Activated CD8-positive, alpha-beta memory T cell treated with anti-CD3 and anti-CD28 coated beads for 48 hours (primary cell): ENCODE data around the gene ALDH3A1.

Source experiments
- DNase-seq, 3 experiments: peaks; one replicate each; pipeline ENCODE4 v3.0.0-alpha.2; 2020; ENCODE audit warnings: low read depth in 2 of 3, low spot score in 2 of 3

The ALDH3A1 gene

DNA sequence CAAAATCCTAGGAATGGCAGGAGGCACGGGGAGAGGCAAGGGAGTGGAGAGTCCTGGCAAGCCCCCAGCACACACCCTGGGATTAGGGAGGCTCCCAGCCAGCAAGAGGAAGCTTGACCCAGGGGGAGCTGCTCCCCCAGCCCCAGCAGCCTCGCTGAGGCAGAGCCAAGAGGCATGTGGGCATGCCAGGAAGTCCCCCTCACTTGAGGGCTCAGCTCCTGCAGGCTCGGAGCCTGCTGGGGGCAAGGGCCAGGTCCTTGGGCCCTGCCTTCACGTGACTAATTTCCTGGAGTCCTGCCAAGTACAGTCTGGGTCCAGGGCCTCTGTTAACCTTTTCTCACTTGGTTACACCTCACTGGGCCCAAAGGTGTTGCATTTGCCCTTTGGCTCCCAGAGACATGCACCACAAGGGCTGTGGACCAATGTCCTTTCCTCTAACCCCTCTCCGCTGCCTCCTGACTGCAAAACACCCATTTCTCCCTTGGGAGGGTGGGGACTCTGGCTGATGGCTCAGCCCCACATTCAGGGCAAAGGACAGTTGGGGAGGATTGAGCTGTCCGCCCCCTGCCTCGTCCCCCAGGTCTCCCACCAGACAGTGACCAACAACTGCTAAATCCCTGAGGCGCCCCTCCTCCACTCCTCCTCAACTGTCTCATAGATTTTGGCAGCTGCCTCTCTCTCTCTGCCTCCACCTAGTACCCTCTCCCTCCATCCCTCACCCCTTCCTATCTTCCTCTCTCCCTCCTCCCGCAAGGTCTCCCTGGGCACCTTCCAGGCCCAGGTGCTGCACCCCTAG lies 27.3 kb downstream of the ALDH3A1 start:
- no peak for DNase-seq

GRCh38 chr17:19720210-19720475 lies 28.0 kb downstream of the ALDH3A1 start:
- DNase-seq: no peak

DNA sequence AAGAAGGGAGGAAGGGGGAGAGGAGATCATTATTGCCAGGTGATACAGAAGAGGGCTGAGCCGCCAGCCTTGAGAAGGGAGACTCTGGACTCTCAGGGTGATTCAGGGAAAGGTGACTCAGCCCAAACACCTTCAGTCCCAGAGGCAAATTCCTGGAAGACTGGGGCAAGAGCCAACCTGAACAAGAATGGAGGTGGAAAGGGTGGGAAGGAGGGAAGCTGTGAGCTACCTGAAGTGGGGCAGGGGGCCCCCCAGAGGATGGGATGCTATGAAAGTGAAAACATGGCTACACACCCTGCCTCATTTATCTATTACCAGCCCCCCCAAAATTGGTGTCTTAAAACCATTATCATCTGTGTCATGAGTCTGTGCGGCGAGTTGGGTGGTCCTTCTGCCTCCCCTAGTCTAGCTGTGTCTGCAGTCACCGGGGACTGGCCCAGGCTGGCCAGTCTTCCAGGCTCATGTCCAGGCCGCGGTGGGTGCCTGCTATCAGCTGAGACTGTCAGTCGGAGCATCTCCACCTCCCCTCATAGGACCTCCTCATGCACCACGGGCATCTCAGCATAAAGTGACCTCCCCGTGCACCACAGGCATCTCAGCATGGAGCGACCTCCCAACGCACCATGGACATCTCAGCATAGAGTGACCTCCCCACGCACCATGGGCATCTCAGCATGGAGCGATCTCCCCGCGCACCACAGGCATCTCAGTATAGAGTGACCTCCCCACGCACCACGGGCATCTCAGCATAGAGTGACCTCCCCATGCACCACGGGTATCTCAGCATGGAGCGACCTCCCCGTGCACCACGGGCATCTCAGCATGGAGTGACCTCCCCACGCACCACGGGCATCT lies 28.5 kb downstream of the ALDH3A1 start:
- DNase-seq: no peak

- DNase-seq: no peak
These were observed 29.3 kb downstream of the ALDH3A1 start for GRCh38 chr17:19718613-19719354.

- no peak for DNase-seq
These were observed 30.0 kb downstream of the ALDH3A1 start for GRCh38 chr17:19718041-19718612.

DNA sequence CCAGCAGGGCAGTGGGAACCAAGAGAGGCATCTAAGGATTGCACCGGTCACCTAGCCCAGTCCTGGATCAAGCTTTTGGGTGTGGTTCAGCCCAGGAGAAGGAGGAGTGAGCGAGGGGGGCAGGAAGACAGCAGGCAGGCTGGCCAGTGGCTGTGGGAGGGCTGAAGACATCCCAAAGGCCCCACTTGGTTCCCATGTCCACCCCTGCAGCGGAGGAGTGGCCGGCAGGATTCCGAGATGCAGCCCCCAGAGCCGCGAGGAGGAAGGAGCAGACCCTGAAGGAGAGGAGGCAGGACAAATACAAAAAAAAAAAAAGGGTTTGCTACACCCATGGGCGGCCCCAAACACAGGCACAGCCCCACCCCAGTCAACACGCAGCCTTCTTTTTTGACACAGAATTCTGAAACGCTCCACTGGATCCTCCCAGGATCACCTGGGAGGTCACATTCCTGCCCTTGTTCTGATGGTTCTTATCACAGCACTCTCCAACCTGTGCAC lies 30.6 kb downstream of the ALDH3A1 start:
- no peak for DNase-seq

DNA sequence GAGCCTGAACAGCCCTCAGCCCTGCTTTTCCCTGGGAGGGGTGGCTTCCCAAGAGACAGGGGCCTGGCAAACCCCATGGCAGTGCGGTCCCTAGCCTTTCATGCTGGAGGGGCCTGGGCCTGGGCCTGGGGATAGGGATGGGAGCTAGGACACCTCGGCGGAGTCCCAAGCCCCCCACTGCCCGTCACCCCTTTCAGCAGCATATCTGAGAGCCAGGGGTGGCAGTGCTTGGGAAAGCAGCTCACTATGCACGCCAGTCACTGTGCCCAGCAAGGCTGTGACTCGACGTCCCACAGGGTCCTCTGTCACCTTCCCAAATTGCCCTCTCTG lies 31.1 kb downstream of the ALDH3A1 start:
- DNase-seq: no peak

DNA sequence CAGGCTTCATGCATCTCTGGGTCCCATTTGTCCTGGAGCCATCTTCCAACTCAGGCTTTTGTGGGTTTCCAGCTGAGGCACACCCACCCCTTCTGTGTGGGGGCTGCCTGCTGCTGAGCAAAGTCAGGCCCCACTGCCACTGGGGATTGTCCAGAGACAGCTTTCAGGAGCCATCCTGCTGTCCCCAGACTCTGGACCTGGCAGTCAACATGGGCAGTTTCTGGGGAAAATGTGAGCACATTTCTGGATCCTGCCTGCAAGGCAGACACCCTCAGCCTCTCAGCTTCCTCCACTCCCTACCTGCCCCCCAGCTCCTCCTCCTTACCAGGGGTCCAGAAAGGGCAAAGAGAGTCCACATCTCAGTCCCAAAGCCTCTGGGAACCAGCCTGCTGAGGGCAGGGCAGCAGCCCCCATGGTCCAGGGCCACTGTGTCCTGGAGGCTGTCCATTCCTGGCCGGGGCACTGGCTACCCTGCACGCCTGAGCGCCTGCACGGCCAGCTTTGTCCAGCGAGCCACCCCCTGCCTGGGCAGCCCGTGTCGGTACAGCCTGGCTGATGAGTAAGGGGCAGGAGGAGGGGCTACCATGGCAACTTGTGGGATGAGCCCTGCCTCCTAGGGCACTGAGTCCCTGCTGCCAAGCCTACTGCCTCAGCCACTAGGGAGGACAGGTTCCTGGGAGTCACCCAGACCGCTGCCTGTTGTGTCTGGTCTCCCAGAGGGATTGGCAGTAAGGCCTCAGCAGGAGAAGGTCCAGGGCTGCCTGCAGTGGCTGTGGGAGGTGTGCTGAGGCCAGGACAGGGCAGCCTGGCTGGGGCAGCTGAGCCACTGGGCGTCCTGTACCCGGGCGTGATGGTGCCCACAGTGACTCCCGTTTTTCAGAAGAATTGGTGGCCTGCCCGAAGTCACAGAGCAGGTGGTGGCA lies 31.7 kb downstream of the ALDH3A1 start, which contains the start of gene SLC47A2:
Gene SLC47A2, minus strand, starts transcription at position 477 of the 923 bp plus-strand sequence. Its CDS starts 29 bp downstream, at position 448.
- DNase-seq: no peak

- no peak for DNase-seq
These were observed 33.3 kb downstream of the ALDH3A1 start for GRCh38 chr17:19714542-19715411.

DNA sequence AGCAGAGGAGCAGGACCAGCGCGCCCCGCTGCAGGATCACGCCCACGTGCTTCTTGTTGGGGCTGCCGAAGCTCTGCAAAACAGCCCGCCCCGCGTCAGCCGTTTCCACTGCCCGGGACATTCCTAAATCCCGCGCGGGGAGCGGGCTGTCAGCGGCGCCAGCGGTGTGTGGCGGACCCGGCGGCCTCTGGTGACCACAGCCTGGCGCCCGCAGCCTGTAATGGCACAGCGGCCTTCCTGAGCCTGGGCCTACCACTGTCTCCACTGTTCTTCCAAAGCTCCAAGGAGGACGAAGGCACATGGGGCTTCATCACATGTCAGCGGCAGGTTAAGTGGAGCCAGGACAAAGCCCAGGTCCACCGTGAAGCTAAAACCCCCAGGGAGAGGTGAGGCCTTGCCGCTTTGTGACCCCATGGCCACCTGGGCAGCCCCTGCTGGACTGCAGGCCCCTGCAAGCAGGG lies 34.2 kb downstream of the ALDH3A1 start:
- no peak for DNase-seq

GRCh38 chr17:19713462-19713861 lies 34.6 kb downstream of the ALDH3A1 start:
- no peak for DNase-seq

GRCh38 chr17:19712436-19713004 lies 35.6 kb downstream of the ALDH3A1 start:
- no peak for DNase-seq

DNA sequence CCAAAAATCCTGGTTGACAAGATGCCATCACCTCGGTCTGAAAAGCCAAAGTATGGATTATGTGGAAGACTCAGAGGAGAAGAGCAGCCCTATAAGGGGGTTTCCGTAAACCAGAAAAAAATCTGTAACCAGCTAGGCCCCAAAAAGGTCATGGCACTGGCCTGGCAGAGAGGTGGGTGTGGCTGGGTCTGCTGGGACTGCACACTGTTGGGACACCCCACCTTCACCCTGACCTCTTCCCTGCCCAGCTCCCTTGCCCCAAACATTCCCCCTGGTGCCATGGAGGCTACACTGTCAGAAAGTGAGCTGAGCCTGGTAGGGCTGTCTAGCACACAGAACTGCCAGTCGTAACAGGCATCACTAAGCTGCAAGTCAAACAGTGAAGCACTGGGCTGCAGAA lies 38.3 kb downstream of the ALDH3A1 start:
- DNase-seq: no peak

DNA sequence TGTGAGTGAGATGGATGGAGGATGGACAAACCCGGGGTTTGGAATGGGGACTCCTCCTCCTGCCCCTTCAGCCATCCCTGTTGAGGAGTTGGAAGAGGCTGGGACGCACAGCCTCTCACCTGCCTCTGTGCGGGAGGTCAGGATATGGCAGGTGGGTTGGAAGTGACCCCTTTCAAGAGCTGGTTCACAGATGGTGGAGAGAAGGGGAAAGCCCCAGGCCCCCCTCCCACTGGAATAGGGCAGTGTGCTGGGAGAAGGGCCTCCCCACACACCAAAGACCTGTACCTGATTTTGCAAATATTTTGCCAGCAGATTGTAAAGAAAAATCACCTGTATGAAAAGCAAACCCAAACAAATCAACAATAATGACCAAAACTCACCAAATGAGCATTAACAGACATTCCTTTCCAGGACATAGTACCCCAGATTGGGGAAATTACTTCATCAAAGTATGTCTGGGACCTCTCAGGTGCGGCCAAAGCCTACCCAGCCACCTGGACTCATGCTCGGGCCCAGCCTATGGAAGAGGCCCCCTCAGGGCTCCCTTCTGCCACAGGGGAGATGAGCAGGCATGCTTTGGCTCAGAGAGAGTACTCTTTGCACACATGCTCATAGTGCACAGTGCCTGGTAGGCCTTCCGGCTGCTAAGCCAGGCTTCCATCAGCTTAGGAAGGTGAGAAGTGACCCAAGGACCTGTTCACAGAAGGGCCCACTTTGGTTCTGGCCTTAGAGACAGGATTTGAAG lies 39.5 kb downstream of the ALDH3A1 start:
- DNase-seq: no peak

- DNase-seq: no peak
These were observed 40.3 kb downstream of the ALDH3A1 start for GRCh38 chr17:19707728-19708221.

GRCh38 chr17:19706791-19707727 lies 41.0 kb downstream of the ALDH3A1 start:
- no peak for DNase-seq
